Uterus (tissue), 2 donors: ENCODE data around the gene CNR2.

Experiments
- CTCF ChIP-seq, 4 experiments: fragments of 200-600 bp in 2 of 4; fragments of 450-650 bp in 2 of 4; sonication (generic) in 2 of 4; IDR thresholded peaks; one replicate each; pipeline ENCODE4 v1.5.1; 2016 to 2019; ENCODE audit warnings: antibody characterized with exemption in 4 of 4, mild to moderate bottlenecking in 2 of 4, moderate library complexity in 1 of 4
- POLR2A ChIP-seq, 2 donors: fragments of 450-650 bp; IDR thresholded peaks; one replicate each; pipeline ENCODE4 v1.6.1; 2016; ENCODE audit warnings: antibody characterized with exemption in 2 of 2, mild to moderate bottlenecking in 1 of 2, moderate library complexity in 1 of 2

- TF ChIP-seq POLR2A (IDR thresholded peaks at IDR 0.05) (no peak), CTCF (IDR thresholded peaks at IDR 0.05) (peak; percentile 31 to 65 (median 51))
Measured at GRCh38 chr1:23958810-23959460, 45.8 kb upstream of the CNR2 start.
